ENCODE measurements around the gene LRBA. TPM values are rescaled to one million over a fixed set of nuclear protein-coding genes. Genes with fewer than 3 reads are reported as not detected.
A peak's percentile ranks its signal among the peaks of the same experiment; 100 is the strongest.

Gene LRBA
- total and polyA plus RNA-seq, 12 donors, result 6.2 to 31.2 (median 23.9) TPM

DNA sequence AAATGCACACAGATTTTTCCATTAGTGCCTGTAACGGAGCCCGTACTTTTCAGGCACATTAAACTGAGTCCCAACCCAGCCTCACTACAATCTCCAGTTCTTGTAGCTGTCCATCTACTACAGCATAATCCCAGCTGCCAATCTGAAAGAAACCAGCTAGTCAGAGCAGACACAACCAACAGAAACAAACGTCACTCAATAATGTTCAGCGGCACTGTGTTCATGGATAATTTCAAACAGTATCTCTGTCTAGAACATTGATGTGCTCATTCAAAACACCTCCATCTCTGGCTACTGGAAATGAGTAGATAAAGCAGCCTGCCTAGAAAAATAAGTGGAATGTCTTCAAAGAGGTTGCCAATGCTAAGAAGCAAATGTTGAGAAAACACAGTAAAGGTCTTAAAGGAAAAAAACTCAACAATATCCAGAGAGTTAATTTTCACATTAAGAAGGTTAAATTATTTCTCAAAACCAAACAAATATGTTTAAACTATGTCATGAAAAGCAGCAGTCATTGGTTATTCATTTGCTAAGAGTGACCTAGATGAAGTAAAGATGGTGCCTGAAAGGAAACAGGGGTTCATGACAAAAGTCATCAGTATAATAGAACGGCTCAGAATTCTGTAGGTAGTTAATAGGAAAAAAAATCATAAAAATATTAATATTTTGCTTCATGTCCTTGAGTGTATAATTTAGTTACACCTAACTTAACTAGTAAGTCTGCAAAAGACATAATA, 678.2 kb downstream of the LRBA start:
- no peaks in the 10 kb centered on the region for H3K36me3 ChIP-seq
- H3K27me3 ChIP-seq, result no peaks in the 10 kb centered on the region
- no peak for DNase-seq
- no peak overlapping the region for H3K4me3 ChIP-seq
- H3K27ac ChIP-seq, result no peak overlapping the region
- peaks cover 0 to 31% (median 8%) of the 10 kb centered on the region in 9 donors for H3K4me1 ChIP-seq
- intact Hi-C loops (cut with DNase I), result no loop called here
- ATAC-seq, result peak in 4 of 8 donors; percentile 47 to 80 (median 68)
- 55 to 59% methylated on average over 5 of the region's 5 CpGs for WGBS, 2 donors
- H3K9me3 ChIP-seq, result no peaks in the 10 kb centered on the region
- TF ChIP-seq, protein P1, sequence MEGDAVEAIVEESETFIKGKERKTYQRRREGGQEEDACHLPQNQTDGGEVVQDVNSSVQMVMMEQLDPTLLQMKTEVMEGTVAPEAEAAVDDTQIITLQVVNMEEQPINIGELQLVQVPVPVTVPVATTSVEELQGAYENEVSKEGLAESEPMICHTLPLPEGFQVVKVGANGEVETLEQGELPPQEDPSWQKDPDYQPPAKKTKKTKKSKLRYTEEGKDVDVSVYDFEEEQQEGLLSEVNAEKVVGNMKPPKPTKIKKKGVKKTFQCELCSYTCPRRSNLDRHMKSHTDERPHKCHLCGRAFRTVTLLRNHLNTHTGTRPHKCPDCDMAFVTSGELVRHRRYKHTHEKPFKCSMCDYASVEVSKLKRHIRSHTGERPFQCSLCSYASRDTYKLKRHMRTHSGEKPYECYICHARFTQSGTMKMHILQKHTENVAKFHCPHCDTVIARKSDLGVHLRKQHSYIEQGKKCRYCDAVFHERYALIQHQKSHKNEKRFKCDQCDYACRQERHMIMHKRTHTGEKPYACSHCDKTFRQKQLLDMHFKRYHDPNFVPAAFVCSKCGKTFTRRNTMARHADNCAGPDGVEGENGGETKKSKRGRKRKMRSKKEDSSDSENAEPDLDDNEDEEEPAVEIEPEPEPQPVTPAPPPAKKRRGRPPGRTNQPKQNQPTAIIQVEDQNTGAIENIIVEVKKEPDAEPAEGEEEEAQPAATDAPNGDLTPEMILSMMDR (IDR thresholded peaks at IDR 0.05), result no peak

DNA sequence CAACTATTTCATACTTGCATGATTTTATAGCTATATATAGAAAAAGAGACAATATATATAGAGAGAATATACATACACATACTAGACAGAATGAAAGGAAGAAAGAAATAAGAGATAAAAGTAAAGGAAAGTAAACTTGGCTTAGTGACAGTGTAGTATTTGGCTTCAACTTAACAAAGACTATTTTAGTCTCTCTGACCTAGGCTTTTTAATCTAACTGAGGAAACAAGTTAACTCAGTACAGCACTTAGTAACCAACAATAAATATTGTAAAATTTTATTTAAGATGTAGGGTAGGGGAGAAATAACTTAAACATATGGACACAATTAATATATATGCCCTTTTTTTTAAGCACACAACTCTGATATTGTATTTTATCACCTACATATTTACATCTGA, 682.1 kb downstream of the LRBA start:
- Histone ChIP-seq H3K27ac (no peak overlapping the region), H3K27me3 (no peaks in the 10 kb centered on the region), H3K4me3 (no peak overlapping the region), H3K9me3 (no peaks in the 10 kb centered on the region), H3K4me1 (peaks cover 0 to 31% (median 9%) of the 10 kb centered on the region in 9 donors), H3K36me3 (no peaks in the 10 kb centered on the region)
- DNase-seq (no peak), ATAC-seq (peak in 1 of 8 donors; percentile 50)
- intact Hi-C loops (cut with DNase I), result no loop called here
- TF ChIP-seq, protein P1 (IDR thresholded peaks at IDR 0.05), result no peak

DNA sequence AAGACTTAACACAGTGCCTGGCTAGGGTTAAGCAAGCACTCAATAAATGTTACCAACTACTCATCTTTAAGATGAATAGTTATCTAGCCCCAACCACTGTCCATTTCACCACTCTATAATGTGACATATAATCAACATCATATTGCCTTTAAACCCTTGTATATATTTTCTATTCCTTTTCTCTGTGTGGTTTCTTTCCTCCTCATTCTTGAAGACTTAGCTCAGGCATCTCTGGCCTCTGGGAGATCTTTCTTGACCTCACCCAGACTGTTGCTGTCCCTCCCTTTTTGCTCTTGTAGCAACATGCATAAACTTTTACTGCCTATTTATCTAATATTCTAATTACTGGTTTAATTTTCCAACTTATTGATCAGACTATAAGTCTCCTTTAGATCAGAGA, 683.0 kb downstream of the LRBA start:
- TF ChIP-seq, protein P1 (IDR thresholded peaks at IDR 0.05), result no peak
- H3K9me3 ChIP-seq, result no peaks in the 10 kb centered on the region
- no peak overlapping the region for H3K4me3 ChIP-seq
- intact Hi-C loops (cut with DNase I), result no loop called here
- H3K27me3 ChIP-seq, result no peaks in the 10 kb centered on the region
- DNase-seq (no peak), ATAC-seq (no peak)
- H3K36me3 ChIP-seq, result no peaks in the 10 kb centered on the region
- H3K27ac ChIP-seq, result no peak overlapping the region
- peaks cover 0 to 25% (median 9%) of the 10 kb centered on the region in 9 donors for H3K4me1 ChIP-seq

DNA sequence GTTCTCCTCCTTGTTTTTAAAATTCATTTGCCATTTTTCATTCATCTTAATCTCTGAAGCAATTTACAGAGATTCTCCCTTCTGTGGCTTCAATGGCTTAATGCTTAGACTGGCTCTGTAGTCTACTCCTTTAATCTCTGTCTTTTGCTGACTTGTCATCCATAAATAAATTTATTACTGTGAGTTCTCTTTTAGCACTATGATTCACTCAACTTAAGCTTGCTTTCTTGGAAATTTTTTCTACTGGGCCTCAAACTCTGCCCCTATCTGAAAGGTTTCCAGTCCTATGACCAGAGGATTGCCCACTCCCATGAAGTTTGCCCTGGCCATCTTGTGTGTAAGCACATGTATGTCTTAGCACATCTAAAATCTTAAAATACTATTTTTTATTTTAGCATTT, 685.7 kb downstream of the LRBA start:
- TF ChIP-seq, protein P1 (IDR thresholded peaks at IDR 0.05), result no peak
- intact Hi-C loops (cut with DNase I), result no loop called here
- DNase-seq, result no peak
- Histone ChIP-seq H3K9me3 (no peaks in the 10 kb centered on the region), H3K36me3 (no peaks in the 10 kb centered on the region), H3K4me1 (peaks cover 0 to 20% (median 9%) of the 10 kb centered on the region in 9 donors), H3K27ac (no peak overlapping the region), H3K27me3 (no peaks in the 10 kb centered on the region), H3K4me3 (no peak overlapping the region)
- ATAC-seq, result peak in 2 of 8 donors; percentile 35 to 57
